Fibroblast of pulmonary artery (primary cell): ENCODE measurements around the gene MRPS11.
"Not testable (repeated sequence)": the region's sequence is repeated elsewhere in the genome, so short reads cannot be mapped to it uniquely, and the experiment has no call there.

Experiments
- DNase-seq: peaks from one replicate; pipeline ENCODE4 v3.0.0-alpha.2; 2010; ENCODE audit warnings: low read depth
- H3K4me3 ChIP-seq: replicated peaks from 2 replicates; pipeline ENCODE4 v1.5.1; 2011; ENCODE audit warnings: low read depth, mild to moderate bottlenecking, control low read depth, low read length, moderate library complexity
- TF ChIP-seq, protein P1 (sequence below): IDR thresholded peaks from 2 replicates; pipeline ENCODE4 v1.5.1; 2011; ENCODE audit warnings: mild to moderate bottlenecking, control low read depth, low read length, inconsistent platforms; ENCODE audit errors: missing control alignments

The MRPS11 gene

GRCh38 chr15:88518903-88519302 lies 51.4 kb downstream of the MRPS11 start:
- DNase-seq: no peak
- TF ChIP-seq, protein P1, sequence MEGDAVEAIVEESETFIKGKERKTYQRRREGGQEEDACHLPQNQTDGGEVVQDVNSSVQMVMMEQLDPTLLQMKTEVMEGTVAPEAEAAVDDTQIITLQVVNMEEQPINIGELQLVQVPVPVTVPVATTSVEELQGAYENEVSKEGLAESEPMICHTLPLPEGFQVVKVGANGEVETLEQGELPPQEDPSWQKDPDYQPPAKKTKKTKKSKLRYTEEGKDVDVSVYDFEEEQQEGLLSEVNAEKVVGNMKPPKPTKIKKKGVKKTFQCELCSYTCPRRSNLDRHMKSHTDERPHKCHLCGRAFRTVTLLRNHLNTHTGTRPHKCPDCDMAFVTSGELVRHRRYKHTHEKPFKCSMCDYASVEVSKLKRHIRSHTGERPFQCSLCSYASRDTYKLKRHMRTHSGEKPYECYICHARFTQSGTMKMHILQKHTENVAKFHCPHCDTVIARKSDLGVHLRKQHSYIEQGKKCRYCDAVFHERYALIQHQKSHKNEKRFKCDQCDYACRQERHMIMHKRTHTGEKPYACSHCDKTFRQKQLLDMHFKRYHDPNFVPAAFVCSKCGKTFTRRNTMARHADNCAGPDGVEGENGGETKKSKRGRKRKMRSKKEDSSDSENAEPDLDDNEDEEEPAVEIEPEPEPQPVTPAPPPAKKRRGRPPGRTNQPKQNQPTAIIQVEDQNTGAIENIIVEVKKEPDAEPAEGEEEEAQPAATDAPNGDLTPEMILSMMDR: no peak
- H3K4me3 ChIP-seq: no peak overlapping the region

DNA sequence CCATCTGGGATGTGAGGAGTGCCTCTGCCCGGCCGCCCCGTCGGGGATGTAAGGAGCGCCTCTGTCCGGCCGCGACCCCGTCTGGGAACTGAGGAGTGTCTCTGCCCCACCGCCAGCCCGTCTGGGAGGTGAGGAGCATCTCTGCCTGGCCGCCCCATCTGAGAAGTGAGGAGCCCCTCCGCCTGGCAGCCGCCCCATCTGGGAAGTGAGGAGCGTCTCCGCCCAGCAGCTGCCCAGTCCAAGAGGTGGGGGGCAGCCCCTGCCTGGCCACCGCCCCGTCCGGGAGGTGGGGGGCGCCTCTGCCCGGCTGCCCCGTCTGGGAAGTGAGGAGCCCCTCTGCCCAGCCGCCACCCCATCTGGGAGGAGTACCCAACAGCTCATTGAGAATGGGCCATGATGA lies 56.6 kb downstream of the MRPS11 start:
- not testable (repeated sequence) for H3K4me3 ChIP-seq, DNase-seq

- H3K4me3 ChIP-seq: no peak overlapping the region
- TF ChIP-seq, protein P1: no peak
- no peak for DNase-seq
Observed at GRCh38 chr15:88525418-88525817, 57.9 kb downstream of the MRPS11 start.

- TF ChIP-seq, protein P1: no peak
Observed at GRCh38 chr15:88526247-88526879, 58.9 kb downstream of the MRPS11 start.

GRCh38 chr15:88529021-88529630 lies 61.6 kb downstream of the MRPS11 start:
- DNase-seq: peak; percentile 48
- H3K4me3 ChIP-seq: no peak overlapping the region
- TF ChIP-seq, protein P1: no peak

More at GRCh38 chr15:88526247-88526879, 58.9 kb downstream of the MRPS11 start:
- DNase-seq: no peak
- H3K4me3 ChIP-seq: no peak overlapping the region
